ENCODE results near the gene INTS7. TPM values are rescaled to one million over a fixed set of nuclear protein-coding genes. Genes with fewer than 3 reads are reported as not detected.

The INTS7 gene
- total and polyA plus RNA-seq, 2 experiments from 2014 or later: 10.9 to 34.0 TPM

DNA sequence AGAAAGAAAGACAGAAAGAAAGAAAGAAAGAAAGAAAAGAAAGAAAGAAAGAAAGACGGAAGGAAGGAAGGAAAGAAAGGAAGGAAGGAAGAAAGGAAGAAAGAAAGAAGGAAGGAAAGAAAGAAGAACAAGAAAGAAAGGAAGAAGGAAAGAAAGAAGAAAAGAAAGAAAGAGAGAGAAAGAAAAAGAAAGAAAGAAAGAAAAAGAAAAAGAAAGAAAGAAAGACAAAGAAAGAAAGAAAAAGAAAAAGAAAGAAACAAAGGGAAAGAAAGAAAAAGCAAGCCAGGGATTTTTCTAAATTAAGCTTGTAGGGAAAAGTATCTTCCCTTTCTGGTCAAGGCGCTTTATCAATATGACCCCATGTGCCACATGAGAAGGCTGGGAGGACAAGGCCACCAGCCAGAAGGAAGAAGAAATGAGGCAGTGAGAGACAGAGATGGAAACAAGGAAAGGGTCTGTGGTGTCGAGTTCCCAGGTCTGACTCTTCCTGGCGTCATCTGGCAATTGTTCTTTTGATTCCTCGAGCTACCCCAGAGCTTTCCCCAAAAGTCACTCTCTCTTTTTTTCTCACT is 116.4 kb downstream of the INTS7 start:
- no peaks in the 10 kb centered on the region for H3F3A ChIP-seq (replicated peaks; ENCODE audit: low read depth)
- no peak overlapping the region for H3K4me3 ChIP-seq
- H3K4me1 ChIP-seq (ENCODE audit: insufficient read depth): no peaks in the 10 kb centered on the region; the same call in 1 of the 2 replicates
- H3K27me3 ChIP-seq (ENCODE audit: insufficient read depth): no peaks in the 10 kb centered on the region
- no peaks in the 10 kb centered on the region for H3K9me3 Mint-ChIP-seq
- H3K36me3 ChIP-seq (ENCODE audit: insufficient read depth): no peaks in the 10 kb centered on the region
- no peak overlapping the region for H3K4me2 ChIP-seq
- H3K4me1 Mint-ChIP-seq: peaks cover 6% of the 10 kb centered on the region; the same call in 1 of the 3 replicates
- H3K79me2 ChIP-seq (replicated peaks; ENCODE audit: insufficient read depth): no peaks in the 10 kb centered on the region
- no peak overlapping the region for H3K4me3 Mint-ChIP-seq
- no peak overlapping the region for H3K27ac Mint-ChIP-seq
- H2AFZ ChIP-seq: peak overlapping the region; percentile 84
- H4K20me1 ChIP-seq (replicated peaks; ENCODE audit: insufficient read depth): no peaks in the 10 kb centered on the region
- H3K9me2 ChIP-seq (ENCODE audit: insufficient read depth): no peaks in the 10 kb centered on the region
- ATAC-seq (peak; percentile 32; the same call in 2 of the 3 replicates), DNase-seq (ENCODE audit: low spot score) (no peak)
- H3K27ac ChIP-seq (ENCODE audit: low read depth): no peak overlapping the region
- no peaks in the 10 kb centered on the region for H3K36me3 Mint-ChIP-seq (ENCODE audit: low read depth)
- TF ChIP-seq NANOG (IDR thresholded peaks at IDR 0.05; ENCODE audit: borderline replicate concordance) (no peak), EZH2phosphoT487 (IDR thresholded peaks at IDR 0.05; ENCODE audit: unreplicated experiment) (no peak), POLR2AphosphoS5 (IDR thresholded peaks at IDR 0.05; ENCODE audit: low read depth) (no peak), ZNF331 (CRISPR knock-in tag; IDR thresholded peaks at IDR 0.05; ENCODE audit: low read depth) (no peak), JUNB (IDR thresholded peaks at IDR 0.05; ENCODE audit: unreplicated experiment) (no peak), REST (IDR thresholded peaks at IDR 0.05; ENCODE audit: unreplicated experiment) (no peak), STAT1 (IDR thresholded peaks at IDR 0.05; ENCODE audit: unreplicated experiment) (no peak), ZNF114 (CRISPR knock-in tag; IDR thresholded peaks at IDR 0.05) (no peak), CREB1 (CRISPR knock-in tag; IDR thresholded peaks at IDR 0.05; ENCODE audit: low read depth) (no peak), EZH2 (IDR thresholded peaks at IDR 0.05; ENCODE audit: low read depth, unreplicated experiment) (no peak)
- TF ChIP-seq, protein P1, sequence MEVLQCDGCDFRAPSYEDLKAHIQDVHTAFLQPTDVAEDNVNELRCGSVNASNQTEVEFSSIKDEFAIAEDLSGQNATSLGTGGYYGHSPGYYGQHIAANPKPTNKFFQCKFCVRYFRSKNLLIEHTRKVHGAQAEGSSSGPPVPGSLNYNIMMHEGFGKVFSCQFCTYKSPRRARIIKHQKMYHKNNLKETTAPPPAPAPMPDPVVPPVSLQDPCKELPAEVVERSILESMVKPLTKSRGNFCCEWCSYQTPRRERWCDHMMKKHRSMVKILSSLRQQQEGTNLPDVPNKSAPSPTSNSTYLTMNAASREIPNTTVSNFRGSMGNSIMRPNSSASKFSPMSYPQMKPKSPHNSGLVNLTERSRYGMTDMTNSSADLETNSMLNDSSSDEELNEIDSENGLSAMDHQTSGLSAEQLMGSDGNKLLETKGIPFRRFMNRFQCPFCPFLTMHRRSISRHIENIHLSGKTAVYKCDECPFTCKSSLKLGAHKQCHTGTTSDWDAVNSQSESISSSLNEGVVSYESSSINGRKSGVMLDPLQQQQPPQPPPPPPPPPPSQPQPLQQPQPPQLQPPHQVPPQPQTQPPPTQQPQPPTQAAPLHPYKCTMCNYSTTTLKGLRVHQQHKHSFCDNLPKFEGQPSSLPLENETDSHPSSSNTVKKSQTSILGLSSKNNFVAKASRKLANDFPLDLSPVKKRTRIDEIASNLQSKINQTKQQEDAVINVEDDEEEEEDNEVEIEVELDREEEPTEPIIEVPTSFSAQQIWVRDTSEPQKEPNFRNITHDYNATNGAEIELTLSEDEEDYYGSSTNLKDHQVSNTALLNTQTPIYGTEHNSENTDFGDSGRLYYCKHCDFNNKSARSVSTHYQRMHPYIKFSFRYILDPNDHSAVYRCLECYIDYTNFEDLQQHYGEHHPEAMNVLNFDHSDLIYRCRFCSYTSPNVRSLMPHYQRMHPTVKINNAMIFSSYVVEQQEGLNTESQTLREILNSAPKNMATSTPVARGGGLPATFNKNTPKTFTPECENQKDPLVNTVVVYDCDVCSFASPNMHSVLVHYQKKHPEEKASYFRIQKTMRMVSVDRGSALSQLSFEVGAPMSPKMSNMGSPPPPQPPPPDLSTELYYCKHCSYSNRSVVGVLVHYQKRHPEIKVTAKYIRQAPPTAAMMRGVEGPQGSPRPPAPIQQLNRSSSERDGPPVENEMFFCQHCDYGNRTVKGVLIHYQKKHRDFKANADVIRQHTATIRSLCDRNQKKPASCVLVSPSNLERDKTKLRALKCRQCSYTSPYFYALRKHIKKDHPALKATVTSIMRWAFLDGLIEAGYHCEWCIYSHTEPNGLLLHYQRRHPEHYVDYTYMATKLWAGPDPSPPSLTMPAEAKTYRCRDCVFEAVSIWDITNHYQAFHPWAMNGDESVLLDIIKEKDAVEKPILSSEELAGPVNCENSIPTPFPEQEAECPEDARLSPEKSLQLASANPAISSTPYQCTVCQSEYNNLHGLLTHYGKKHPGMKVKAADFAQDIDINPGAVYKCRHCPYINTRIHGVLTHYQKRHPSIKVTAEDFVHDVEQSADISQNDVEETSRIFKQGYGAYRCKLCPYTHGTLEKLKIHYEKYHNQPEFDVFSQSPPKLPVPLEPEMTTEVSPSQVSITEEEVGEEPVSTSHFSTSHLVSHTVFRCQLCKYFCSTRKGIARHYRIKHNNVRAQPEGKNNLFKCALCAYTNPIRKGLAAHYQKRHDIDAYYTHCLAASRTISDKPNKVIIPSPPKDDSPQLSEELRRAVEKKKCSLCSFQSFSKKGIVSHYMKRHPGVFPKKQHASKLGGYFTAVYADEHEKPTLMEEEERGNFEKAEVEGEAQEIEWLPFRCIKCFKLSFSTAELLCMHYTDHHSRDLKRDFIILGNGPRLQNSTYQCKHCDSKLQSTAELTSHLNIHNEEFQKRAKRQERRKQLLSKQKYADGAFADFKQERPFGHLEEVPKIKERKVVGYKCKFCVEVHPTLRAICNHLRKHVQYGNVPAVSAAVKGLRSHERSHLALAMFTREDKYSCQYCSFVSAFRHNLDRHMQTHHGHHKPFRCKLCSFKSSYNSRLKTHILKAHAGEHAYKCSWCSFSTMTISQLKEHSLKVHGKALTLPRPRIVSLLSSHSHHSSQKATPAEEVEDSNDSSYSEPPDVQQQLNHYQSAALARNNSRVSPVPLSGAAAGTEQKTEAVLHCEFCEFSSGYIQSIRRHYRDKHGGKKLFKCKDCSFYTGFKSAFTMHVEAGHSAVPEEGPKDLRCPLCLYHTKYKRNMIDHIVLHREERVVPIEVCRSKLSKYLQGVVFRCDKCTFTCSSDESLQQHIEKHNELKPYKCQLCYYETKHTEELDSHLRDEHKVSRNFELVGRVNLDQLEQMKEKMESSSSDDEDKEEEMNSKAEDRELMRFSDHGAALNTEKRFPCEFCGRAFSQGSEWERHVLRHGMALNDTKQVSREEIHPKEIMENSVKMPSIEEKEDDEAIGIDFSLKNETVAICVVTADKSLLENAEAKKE (CRISPR knock-in tag; IDR thresholded peaks at IDR 0.05): no peak
- TF ChIP-seq, protein P2, sequence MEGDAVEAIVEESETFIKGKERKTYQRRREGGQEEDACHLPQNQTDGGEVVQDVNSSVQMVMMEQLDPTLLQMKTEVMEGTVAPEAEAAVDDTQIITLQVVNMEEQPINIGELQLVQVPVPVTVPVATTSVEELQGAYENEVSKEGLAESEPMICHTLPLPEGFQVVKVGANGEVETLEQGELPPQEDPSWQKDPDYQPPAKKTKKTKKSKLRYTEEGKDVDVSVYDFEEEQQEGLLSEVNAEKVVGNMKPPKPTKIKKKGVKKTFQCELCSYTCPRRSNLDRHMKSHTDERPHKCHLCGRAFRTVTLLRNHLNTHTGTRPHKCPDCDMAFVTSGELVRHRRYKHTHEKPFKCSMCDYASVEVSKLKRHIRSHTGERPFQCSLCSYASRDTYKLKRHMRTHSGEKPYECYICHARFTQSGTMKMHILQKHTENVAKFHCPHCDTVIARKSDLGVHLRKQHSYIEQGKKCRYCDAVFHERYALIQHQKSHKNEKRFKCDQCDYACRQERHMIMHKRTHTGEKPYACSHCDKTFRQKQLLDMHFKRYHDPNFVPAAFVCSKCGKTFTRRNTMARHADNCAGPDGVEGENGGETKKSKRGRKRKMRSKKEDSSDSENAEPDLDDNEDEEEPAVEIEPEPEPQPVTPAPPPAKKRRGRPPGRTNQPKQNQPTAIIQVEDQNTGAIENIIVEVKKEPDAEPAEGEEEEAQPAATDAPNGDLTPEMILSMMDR (conservative IDR thresholded peaks at IDR 0.05; ENCODE audit: low read depth in 2 of 2): no peak
- TF ChIP-seq, protein P3, sequence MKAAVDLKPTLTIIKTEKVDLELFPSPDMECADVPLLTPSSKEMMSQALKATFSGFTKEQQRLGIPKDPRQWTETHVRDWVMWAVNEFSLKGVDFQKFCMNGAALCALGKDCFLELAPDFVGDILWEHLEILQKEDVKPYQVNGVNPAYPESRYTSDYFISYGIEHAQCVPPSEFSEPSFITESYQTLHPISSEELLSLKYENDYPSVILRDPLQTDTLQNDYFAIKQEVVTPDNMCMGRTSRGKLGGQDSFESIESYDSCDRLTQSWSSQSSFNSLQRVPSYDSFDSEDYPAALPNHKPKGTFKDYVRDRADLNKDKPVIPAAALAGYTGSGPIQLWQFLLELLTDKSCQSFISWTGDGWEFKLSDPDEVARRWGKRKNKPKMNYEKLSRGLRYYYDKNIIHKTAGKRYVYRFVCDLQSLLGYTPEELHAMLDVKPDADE (IDR thresholded peaks at IDR 0.05): no peak
- peaks cover 6% of the 10 kb centered on the region for H3K27me3 Mint-ChIP-seq (ENCODE audit: insufficient read depth, low read depth, poor library complexity)

Measured in GM23338 (cell line).